Stimulated activated CD4-positive, alpha-beta T cell treated with anti-CD3 and anti-CD28 coated beads, Interleukin-15, amount 100 ng/mL, for 1 hour (primary cell): ENCODE results near the gene CCNY.

Source experiments
- DNase-seq, 2 donors: peaks; one replicate each; pipeline ENCODE4 v3.0.0-alpha.2; 2020; ENCODE audit warnings: low read depth in 1 of 2, low spot score in 1 of 2

The CCNY gene

GRCh38 chr10:35331894-35332640 is 4.2 kb upstream of the CCNY start:
- DNase-seq = no peak

GRCh38 chr10:35334297-35334696 is 2.0 kb upstream of the CCNY start:
- DNase-seq = no peak

DNA sequence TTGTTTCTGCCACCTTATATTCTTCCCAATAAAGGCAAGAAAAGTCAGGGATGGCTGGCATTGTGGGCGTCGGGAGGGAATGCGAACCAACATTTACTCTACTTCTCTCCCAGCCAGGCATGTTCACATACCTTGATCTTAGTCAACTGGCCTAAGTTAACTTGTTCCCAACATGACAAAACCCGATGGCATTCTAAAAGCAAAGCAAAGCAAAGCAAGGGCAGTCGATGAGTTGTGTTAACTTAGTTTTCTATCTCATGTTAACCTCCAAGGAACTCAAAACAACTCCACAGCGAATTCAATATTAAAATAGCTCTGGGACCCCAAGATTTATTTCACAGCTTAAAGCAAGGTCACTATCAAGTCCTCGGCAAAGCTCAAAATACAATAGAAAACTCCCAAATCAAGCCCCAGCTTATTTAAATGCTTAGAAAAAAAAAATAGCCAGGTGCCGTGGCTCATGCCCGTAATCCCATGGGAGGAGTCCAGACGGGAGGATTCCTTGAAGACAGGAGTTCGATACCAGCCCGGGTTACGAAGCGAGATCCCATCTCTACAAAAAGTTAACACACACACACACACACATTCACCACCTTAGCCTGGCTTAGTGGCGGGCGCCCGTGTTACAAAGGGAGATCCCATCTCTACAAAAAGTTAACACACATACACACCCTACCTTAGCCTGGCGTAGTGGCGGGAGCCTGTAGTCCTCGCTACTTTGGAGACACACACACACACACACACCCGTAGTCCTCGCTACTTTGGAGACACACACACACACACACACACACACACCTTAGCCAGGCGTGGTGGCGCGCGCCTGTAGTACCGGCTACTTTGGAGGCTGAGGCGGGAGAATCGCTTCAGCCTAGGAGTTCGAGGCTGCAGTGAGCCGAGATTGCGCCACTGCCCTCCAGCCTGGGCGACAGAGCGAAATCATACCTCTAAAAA is 901 bp upstream of the CCNY start:
- DNase-seq = peak in 1 of 2 donors; percentile 10

DNA sequence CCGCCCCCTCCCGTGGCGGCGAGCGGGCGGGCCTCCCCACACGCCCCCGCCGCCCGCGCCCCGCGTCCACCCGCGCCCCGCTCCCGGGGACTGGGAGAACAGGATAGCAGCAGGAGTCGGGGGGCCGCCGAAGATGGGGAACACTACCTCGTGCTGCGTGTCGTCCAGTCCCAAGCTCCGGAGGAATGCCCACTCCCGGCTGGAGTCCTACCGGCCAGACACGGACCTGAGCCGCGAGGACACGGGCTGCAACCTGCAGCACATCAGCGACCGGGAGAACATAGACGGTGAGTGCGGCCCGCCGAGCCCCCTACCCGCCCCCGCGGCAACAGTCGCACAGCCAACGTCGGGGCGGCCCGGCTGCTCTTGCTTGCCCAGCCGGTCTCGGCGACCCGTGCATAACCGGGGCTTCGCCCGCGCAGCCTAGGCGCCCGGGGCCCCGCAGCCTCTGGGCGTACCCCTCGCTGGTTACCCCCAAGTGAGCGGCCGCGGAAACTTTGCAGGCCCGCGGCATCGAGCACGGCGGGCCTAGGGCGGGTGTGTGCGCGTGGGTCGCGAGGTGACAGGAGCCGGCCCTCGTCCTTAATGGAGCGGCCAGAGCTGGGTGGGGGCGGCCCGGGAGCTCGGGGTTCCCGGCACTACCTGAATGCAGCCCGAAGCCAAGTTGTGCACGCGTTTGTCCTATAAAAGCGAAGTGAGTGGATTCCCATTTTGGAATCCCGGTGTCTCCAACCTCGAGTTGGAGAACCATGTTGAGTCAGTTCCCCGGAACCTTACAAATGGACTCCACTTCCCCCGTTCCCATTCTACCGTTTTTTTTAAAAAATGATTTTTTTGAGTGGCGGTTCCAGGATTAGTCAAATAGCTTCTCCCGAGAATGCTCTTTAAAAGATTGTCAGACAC is 863 bp downstream of the CCNY start:
- peak; percentile 2 to 22 for DNase-seq

DNA sequence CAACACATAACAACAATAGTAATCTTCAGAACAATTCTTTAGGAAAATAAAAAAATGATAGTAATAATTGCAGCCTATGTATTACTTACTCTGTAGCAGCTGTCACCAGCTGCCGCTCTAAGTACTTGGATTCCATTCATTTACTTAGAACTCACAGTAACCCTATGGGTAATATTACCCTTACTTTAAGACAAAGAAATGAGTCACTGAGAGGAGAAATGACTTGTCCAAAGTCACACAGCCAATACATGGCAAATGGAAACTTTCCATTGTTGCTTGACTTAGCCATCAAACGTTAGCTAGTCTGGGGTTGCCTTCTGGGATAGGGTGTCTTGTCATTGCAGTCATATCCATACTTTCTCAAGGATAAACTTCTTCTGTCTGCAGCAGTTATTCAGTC is 3.6 kb downstream of the CCNY start:
- DNase-seq = no peak

DNA sequence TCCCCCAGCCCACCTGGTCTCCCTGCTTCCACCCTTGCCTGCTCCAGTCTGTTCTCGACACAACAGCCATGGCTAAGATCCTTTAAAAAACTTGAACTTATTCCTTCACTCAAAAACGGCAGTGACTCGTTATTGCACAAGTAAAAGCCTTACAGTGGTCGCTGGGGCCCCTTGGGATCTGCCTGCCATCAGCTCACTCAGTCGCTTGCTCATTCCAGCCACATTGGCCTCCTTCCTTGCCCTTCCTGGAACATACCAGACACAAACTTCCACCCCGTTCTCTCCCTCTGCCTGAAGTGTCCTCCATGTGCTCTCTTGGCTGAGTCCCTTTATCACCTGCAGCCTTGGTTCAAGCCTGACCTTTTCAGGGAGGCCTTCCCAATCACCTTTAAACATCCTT is 4.7 kb downstream of the CCNY start:
- no peak for DNase-seq

DNA sequence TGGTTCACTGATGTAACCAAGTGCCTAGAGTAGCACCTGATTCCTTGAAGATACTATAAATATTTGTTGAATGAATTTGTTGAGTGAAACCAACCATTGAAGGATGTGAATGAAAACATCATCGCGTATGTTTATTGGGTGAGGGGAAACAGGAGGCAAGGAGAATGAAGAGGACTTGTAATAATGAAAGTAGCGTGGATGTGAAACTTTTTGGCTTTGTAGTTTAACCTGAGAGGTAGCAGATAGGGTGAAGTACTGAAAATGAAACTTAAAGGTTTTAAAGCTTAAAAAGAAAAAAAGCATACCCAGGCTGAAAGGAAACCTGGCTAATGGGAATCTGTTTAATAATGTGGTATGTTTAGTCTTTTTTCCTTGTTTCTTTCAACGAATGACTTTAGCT is 5.2 kb downstream of the CCNY start:
- no peak for DNase-seq

- no peak for DNase-seq
Measured at GRCh38 chr10:35342183-35342753, 6.0 kb downstream of the CCNY start.

- DNase-seq = no peak
Measured at GRCh38 chr10:35343739-35344138, 7.4 kb downstream of the CCNY start.

- DNase-seq = no peak
Measured at GRCh38 chr10:35345383-35345742, 9.1 kb downstream of the CCNY start.

DNA sequence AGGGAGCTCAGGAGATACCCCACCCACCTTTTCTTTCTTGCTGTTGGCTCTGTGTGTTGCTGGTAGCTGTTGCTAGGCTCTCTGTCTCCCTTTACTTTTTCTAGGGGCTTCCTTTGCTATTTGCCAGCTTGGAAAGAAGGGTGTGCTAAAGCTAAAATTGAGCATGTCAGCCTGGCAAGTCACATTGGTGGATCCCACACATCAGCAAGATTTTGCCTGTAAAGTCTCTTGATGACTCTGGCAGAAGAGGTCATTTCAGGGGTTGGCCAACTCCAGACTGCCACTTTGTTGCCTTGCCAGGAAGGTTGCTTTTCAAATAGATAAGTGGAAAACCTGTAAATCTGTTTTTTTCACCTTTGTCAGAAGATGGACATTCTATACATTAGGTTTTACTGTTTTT is 9.9 kb downstream of the CCNY start:
- no peak for DNase-seq

GRCh38 chr10:35347121-35347562 is 10.8 kb downstream of the CCNY start:
- DNase-seq = no peak

DNA sequence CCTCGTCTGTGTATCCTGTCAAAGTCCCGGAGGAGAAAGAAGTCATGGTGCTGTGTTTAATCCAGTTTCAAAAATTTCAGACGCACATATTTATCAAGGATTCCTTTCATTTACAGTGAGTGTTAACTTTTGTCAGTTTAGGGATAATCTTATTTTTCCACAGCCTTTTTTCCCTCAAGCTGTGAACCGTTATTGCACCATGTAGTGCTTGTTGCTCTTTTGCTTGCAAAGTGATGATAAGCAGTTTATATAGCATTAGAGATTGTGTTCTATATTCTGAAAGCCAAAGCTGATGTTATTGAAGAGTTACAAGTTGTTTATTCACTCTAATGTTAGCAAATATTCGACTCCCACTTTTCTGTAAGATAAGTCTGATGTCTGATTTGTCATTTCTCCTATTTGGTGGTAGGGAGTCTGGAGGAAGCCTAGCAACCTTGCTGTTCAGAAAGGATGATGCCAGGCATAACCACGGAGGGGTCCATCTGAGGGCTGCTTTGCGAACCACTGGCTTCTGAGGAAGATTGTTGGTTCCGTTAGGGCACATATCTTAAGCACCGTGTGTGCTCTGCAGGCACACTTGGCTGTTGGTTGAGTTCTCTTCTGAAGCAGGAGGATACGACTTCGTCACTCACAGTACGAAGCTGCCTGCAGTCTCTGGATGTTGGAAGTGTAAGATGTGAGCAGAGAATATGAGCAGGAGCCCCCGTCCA is 11.7 kb downstream of the CCNY start:
- no peak for DNase-seq

DNA sequence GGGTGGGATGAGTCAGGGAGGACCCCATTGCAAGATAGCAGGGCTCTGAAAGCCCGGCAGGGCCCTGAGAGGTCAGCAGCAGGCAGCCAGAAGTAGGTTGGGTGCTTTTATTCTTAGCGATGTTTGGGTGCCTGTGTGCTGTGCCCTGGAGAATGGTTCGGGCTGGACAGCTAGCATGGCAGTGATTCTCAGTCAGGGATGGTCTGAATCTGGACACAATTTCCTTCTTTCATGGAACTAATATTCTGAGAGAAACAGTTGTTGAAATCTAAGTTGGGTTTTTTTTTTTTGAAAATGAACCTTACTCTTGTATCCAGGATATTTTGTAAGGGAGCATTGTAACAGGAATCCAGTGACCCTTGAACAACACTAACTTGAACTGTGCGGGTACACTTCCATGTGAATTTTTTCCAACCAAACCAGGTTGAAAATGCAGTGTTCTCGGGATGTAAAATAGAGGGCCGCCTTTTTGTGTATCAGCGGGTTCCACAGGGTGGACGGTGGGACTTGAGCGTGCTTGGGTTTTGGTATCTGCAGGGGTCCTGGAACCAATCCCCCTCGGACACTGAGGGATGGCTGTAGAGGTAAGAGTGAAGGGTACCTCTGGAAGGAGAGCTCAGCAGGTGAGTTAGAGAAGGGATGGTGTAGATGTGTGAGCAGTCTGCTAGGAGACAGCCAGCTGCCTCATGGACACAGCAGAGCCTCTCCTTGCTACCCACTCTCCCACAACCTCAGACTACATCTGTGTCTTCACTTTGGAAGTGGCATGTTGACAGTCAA is 12.5 kb downstream of the CCNY start:
- DNase-seq = no peak

DNA sequence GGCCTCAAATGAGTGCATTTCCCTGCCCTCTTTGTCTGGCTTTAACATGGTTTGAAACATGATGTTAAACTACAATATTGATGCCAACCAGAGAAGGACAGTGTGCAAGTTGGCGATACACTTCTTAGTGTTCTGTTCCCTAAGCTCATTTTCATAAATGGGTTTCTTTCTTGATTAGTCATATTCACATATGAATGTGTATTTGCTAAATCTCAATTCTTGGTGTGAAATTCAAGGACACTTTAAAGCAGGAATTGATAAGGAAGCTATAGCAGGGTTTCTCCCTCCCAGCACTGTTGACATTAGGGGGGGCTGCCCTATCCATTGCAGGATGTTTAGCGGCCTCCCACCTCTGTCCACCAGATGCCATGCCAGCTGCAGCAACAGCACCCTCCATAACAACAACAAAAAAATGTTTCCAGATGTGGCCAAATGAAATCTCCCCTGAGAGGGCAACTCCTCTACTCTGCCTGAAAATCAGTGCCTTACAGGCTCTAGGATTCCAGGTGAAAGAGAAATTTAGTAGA is 13.1 kb downstream of the CCNY start:
- DNase-seq = no peak

- no peak for DNase-seq
Measured at GRCh38 chr10:35351021-35351420, 14.7 kb downstream of the CCNY start.

DNA sequence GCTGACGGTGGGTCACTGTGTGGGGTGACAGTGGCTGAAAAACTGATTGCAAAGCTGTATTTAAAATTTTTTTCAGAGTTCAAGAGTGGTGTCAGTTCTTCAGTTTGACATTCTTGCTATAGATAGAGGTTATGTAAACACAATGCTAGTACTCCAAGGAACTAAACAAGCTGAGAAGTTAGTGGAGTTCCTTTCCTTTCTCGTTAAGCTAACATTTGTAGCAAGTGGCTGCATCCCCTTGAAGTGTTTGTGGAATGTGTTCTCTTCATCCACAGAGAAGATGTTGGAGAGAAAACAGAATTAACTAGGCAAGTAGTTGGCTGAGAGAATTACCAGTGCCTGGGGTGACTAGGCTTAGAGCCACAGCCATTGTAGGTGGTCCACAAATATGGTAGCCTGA is 15.8 kb downstream of the CCNY start:
- no peak for DNase-seq

- no peak for DNase-seq
Measured at GRCh38 chr10:35352512-35352911, 16.2 kb downstream of the CCNY start.

- no peak for DNase-seq
Measured at GRCh38 chr10:35353395-35353794, 17.1 kb downstream of the CCNY start.
